ENCODE measurements around the gene RPS6KC1.
"Not testable (repeated sequence)": the region's sequence is repeated elsewhere in the genome, so short reads cannot be mapped to it uniquely, and the experiment has no call there.

Gene RPS6KC1

DNA sequence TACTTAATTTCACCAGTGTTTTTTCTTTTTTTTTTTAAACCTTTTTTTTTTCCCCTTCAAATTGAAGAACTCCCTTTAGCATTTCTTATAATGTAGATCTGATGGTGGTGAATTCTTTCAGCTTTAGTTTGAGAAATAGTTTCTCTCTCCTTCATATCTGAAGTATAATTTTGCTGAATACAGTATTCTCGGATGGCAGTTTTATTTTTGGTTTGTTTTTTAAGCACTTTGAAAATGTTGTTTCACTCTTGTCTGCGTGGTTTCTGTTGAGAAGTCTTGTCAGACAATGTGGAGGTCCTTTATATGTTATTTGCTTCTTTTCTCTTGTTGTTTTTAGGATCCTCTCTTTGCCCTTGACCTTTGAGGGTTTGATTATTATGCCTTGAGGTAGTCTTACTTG lies 135.1 kb downstream of the RPS6KC1 start:
- H3K4me3 ChIP-seq: no peak overlapping the region
- no peak for DNase-seq (ENCODE audit: low read depth, low spot score)
- H3K36me3 ChIP-seq (ENCODE audit: insufficient read depth, low read length): peaks cover 3% of the 10 kb centered on the region; the same call in 1 of the 2 replicates
- 0 out of 2 replicates have a peak, but pooled peaks cover 5% of the 10 kb centered on the region for H3K9me3 ChIP-seq (ENCODE audit: low read depth, low read length)
- no peak for TF ChIP-seq FOXP2 (optimal IDR thresholded peaks at IDR 0.05; ENCODE audit: control extremely low read depth, extremely low read length, insufficient read depth)
- TF ChIP-seq POLR2AphosphoS5 (IDR thresholded peaks at IDR 0.05; ENCODE audit: borderline replicate concordance, low read depth, low read length): no peak
- TF ChIP-seq EZH2 (IDR thresholded peaks at IDR 0.05): no peak
- no peak overlapping the region for H3K9ac ChIP-seq (ENCODE audit: insufficient read length)
- no peak overlapping the region for H3K27ac ChIP-seq

DNA sequence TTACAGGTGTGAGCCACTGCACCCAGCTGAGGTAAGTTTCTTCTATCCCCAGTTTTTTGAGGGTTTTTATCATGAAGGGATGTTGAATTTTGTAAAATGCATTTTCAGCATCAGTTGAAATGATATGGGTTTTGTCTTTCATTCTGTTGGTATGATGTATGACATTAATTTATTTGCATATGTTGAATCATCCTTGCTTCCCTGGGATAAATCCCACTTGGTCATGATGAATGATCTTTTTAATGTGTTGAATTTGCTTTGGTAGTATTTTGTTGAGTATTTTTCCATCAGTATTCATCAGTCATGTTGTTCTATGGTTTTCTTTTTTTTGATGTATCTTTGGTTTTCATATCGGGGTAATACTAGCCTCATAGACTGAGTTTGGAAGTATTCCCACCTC lies 141.0 kb downstream of the RPS6KC1 start:
- TF ChIP-seq EZH2 (IDR thresholded peaks at IDR 0.05) (no peak), POLR2AphosphoS5 (IDR thresholded peaks at IDR 0.05; ENCODE audit: borderline replicate concordance, low read depth, low read length) (no peak), FOXP2 (optimal IDR thresholded peaks at IDR 0.05; ENCODE audit: control extremely low read depth, extremely low read length, insufficient read depth) (no peak)
- Histone ChIP-seq H3K4me3 (no peak overlapping the region), H3K9me3 (ENCODE audit: low read depth, low read length) (0 out of 2 replicates have a peak, but pooled peaks cover 5% of the 10 kb centered on the region), H3K9ac (ENCODE audit: insufficient read length) (no peak overlapping the region), H3K36me3 (ENCODE audit: insufficient read depth, low read length) (no peaks in the 10 kb centered on the region), H3K27ac (no peak overlapping the region)
- no peak for DNase-seq (ENCODE audit: low read depth, low spot score)

DNA sequence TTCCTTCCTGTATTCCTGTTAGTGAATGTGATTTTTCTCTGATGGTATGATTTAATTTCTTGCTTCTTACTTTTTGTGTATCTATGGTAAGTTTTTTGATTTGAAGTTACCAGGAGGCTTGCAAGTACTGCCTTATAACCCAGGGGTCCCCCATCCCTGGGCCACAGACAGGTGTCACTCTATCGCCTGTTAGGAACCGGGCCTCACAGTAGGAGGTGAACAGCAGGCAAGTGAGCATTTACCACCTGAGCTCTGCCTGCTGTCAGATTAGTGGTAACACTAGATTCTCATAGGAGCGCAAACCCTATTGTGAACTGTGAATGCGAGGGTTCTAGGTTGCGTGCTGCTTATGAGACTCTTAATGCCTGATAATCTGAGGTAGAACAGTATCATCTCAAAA lies 143.3 kb downstream of the RPS6KC1 start:
- DNase-seq (ENCODE audit: low read depth, low spot score): no peak
- TF ChIP-seq POLR2AphosphoS5 (IDR thresholded peaks at IDR 0.05; ENCODE audit: borderline replicate concordance, low read depth, low read length): no peak
- no peak for TF ChIP-seq EZH2 (IDR thresholded peaks at IDR 0.05)
- TF ChIP-seq FOXP2 (optimal IDR thresholded peaks at IDR 0.05; ENCODE audit: control extremely low read depth, extremely low read length, insufficient read depth): no peak

DNA sequence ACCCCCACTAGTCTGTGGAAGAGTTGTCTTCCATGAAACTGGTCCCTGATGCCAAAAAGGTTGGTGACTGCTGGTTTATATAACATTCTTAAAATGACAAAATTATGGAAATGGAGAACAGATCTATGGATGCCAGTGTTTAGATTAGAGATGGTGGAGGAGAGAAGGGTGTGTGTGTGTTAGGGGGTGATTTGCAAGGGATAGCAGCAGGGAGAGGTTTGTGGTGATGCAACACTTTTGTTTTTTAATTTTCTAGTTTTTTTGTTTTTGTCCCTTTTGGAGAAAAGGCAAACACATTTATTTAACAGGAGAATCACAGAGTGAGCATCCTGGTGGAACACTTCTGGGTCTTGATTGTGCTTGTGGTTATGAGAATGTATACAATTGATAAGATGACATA lies 143.8 kb downstream of the RPS6KC1 start:
- Histone ChIP-seq H3K9me3 (ENCODE audit: low read depth, low read length) (0 out of 2 replicates have a peak, but pooled peaks cover 5% of the 10 kb centered on the region), H3K36me3 (ENCODE audit: insufficient read depth, low read length) (peaks cover 5% of the 10 kb centered on the region; the same call in 1 of the 2 replicates)
- TF ChIP-seq EZH2 (IDR thresholded peaks at IDR 0.05): no peak
- no peak for TF ChIP-seq POLR2AphosphoS5 (IDR thresholded peaks at IDR 0.05; ENCODE audit: borderline replicate concordance, low read depth, low read length)
- no peak for TF ChIP-seq FOXP2 (optimal IDR thresholded peaks at IDR 0.05; ENCODE audit: control extremely low read depth, extremely low read length, insufficient read depth)

More for the DNA sequence above, 143.3 kb downstream of the RPS6KC1 start:
- H3K9ac ChIP-seq (ENCODE audit: insufficient read length): no peak overlapping the region
- H3K36me3 ChIP-seq (ENCODE audit: insufficient read depth, low read length): peaks cover 5% of the 10 kb centered on the region; the same call in 1 of the 2 replicates
- no peak overlapping the region for H3K27ac ChIP-seq
- H3K4me3 ChIP-seq: no peak overlapping the region
- H3K9me3 ChIP-seq (ENCODE audit: low read depth, low read length): 0 out of 2 replicates have a peak, but pooled peaks cover 5% of the 10 kb centered on the region

DNA sequence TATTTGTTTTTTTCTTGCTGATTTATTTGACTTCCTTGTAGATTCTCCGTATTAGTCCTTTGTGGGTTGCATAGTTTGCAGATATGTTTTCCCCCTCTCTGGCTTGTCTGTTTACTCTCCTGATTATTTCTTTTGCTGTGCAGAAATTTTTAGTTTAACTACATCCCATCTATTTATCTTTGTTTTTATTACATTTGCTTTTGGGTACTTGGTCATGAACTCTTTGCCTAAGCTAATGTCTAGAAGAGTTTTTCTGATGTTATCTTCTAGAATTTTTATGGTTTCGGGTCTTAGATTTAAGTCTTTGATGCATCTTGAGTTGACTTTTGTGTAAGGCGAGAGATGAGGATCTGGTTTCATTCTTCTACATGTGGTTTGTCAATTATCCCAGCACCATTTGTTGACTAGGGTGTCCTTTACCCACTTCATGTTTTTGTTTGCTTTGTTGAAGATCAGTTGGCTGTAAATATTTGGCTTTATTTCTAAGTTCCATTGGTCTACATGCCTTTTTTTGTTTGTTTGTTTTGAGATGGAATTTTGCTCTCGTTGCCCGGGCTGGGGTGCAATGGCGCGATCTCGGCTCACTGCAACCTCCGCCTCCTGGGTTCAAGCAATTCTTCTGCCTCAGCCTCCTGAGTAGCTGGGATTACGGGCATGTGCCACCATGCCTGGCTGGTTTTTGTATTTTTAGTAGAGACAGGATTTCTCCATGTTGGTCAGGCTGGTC lies 145.4 kb downstream of the RPS6KC1 start:
- not testable (repeated sequence) for H3K4me3 ChIP-seq; H3K27ac ChIP-seq; H3K36me3 ChIP-seq (ENCODE audit: insufficient read depth, low read length); DNase-seq (ENCODE audit: low read depth, low spot score); H3K9ac ChIP-seq (ENCODE audit: insufficient read length); H3K9me3 ChIP-seq (ENCODE audit: low read depth, low read length)

More for the DNA sequence above, 143.8 kb downstream of the RPS6KC1 start:
- no peak for DNase-seq (ENCODE audit: low read depth, low spot score)
- Histone ChIP-seq H3K9ac (ENCODE audit: insufficient read length) (no peak overlapping the region), H3K27ac (no peak overlapping the region), H3K4me3 (no peak overlapping the region)

DNA sequence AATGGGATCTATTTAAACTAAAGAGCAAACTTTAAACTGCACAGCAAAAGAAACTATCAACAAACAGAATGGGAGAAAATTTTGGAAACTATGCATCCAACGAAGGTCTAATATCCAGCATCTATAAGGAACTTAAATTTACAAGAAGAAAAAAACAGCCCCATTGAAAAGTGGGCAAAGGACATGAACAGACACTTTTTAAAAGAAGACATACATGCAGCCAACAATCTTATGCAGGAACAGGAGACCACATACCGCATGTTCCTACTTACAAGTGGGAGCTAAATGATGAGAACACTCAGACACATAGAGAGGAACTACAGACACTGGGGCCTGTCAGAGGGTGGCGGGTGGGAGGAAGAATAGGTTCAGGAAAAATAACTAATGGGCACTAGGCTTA lies 149.6 kb downstream of the RPS6KC1 start:
- H3K4me3 ChIP-seq: no peak overlapping the region
- TF ChIP-seq FOXP2 (optimal IDR thresholded peaks at IDR 0.05; ENCODE audit: control extremely low read depth, extremely low read length, insufficient read depth) (no peak), POLR2AphosphoS5 (IDR thresholded peaks at IDR 0.05; ENCODE audit: borderline replicate concordance, low read depth, low read length) (no peak), EZH2 (IDR thresholded peaks at IDR 0.05) (no peak)
- peaks cover 5% of the 10 kb centered on the region; the same call in 1 of the 2 replicates for H3K36me3 ChIP-seq (ENCODE audit: insufficient read depth, low read length)
- no peak for DNase-seq (ENCODE audit: low read depth, low spot score)
- no peak overlapping the region for H3K9ac ChIP-seq (ENCODE audit: insufficient read length)
- no peak overlapping the region for H3K27ac ChIP-seq
- H3K9me3 ChIP-seq (ENCODE audit: low read depth, low read length): no peaks in the 10 kb centered on the region

DNA sequence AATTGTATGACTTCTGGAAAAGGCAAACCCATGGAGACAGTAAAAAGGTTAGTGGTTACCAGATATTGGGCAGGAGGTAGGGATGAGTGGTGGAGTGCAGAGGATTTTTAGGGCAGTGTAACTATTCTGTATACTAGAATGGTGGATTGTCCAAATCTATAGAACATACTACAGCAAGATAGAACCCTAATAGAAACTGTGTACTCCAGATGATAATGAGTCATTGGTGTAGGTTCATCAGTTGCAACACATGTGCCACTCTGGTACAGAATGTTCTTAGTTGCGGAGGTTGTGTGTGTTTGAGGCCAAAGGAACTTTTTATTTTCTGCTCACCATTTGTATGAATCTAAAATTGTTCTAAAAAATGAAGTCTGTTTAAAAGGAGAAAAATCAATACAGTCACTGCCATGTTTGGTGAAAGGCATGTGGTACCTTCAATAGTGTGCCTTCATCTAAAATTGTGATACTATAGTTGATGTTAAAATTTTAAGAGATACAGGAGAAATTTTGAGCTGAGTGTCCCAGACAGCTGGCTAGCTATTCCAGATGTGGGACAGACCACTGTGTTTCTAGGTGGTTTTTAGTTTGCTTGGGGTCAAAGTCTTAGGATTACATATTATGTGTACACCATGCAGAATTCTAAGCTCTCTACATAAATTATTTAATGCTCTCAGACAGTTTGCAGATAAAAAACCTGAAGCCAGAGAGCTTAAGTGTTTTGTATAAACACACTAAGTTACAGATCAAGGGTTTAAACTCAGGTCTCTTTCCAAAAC lies 150.5 kb downstream of the RPS6KC1 start:
- H3K4me3 ChIP-seq: no peak overlapping the region
- no peak overlapping the region for H3K27ac ChIP-seq
- no peak for TF ChIP-seq EZH2 (IDR thresholded peaks at IDR 0.05)
- no peak for TF ChIP-seq POLR2AphosphoS5 (IDR thresholded peaks at IDR 0.05; ENCODE audit: borderline replicate concordance, low read depth, low read length)
- no peak for TF ChIP-seq FOXP2 (optimal IDR thresholded peaks at IDR 0.05; ENCODE audit: control extremely low read depth, extremely low read length, insufficient read depth)
- no peak for DNase-seq (ENCODE audit: low read depth, low spot score)
- no peak overlapping the region for H3K9ac ChIP-seq (ENCODE audit: insufficient read length)
- no peaks in the 10 kb centered on the region for H3K9me3 ChIP-seq (ENCODE audit: low read depth, low read length)
- peaks cover 5% of the 10 kb centered on the region; the same call in 1 of the 2 replicates for H3K36me3 ChIP-seq (ENCODE audit: insufficient read depth, low read length)

DNA sequence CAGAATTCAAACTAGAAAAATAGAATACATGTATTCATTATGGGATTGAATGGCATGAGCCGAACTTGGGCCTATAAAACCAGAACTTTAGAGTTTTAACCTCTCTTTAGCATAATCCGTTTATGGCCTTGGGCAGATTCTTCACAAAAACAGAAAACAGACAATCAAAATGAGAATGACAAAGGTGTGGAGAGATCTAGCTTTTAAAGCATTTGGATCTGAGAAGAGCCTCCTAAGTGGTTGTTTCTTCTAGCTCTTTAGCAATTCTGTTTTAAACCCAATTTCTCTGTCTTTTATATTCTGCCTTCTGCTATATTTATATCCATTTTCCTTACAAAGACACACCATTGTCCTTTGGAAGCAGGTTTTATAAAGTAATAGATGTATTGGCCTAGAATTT lies 160.2 kb downstream of the RPS6KC1 start:
- H3K36me3 ChIP-seq (ENCODE audit: insufficient read depth, low read length): peaks cover 6% of the 10 kb centered on the region; the same call in 1 of the 2 replicates
- no peak overlapping the region for H3K4me3 ChIP-seq
- no peak overlapping the region for H3K27ac ChIP-seq
- TF ChIP-seq FOXP2 (optimal IDR thresholded peaks at IDR 0.05; ENCODE audit: control extremely low read depth, extremely low read length, insufficient read depth) (no peak), EZH2 (IDR thresholded peaks at IDR 0.05) (no peak), POLR2AphosphoS5 (IDR thresholded peaks at IDR 0.05; ENCODE audit: borderline replicate concordance, low read depth, low read length) (no peak)
- H3K9me3 ChIP-seq (ENCODE audit: low read depth, low read length): no peaks in the 10 kb centered on the region
- DNase-seq (ENCODE audit: low read depth, low spot score): no peak
- no peak overlapping the region for H3K9ac ChIP-seq (ENCODE audit: insufficient read length)

DNA sequence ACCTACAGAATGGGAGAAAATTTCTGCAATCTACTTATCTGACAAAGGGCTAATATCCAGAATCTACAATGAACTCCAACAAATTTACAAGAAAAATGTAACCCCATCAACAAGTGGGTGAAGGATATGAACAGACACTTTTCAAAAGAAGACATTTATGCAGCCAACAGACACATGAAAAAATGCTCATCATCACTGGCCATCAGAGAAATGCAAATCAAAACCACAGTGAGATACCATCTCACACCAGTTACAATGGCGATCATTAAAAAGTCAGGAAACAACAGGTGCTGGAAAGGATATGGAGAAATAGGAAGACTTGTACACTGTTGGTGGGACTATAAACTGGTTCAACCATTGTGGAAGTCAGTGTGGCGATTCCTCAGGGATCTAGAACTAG lies 168.0 kb downstream of the RPS6KC1 start:
- DNase-seq (ENCODE audit: low read depth, low spot score); H3K4me3 ChIP-seq; H3K36me3 ChIP-seq (ENCODE audit: insufficient read depth, low read length); H3K9ac ChIP-seq (ENCODE audit: insufficient read length); H3K9me3 ChIP-seq (ENCODE audit: low read depth, low read length); H3K27ac ChIP-seq: not testable (repeated sequence)

Data from SK-N-MC (cell line).